Measurements from ENCODE around the gene OR51V1.
"Not testable (repeated sequence)": the region's sequence is repeated elsewhere in the genome, so short reads cannot be mapped to it uniquely, and the experiment has no call there.

The OR51V1 gene, protein sequence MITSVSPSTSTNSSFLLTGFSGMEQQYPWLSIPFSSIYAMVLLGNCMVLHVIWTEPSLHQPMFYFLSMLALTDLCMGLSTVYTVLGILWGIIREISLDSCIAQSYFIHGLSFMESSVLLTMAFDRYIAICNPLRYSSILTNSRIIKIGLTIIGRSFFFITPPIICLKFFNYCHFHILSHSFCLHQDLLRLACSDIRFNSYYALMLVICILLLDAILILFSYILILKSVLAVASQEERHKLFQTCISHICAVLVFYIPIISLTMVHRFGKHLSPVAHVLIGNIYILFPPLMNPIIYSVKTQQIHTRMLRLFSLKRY

DNA sequence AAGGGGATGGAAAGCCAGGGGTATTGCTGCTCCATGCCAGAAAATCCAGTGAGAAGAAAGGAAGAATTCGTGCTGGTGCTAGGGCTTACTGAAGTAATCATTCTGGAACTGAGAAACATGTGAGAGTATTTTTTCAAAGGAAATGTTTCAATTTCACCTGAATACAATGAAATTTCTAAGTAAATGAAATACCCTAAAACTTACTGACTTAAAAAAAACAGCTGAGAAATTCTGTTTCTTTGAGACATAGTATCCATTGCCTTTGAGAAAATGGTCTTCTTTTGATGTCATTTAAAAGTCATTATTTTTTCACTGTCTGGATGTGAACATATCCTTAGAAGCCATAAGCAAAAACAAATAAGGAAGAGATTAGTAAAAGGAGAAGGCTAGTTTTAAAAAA, at the start of gene OR51V1:
OR51V1 (minus strand) TSS at position 101 of the 400 bp plus-strand sequence; CDS start at position 101, 0 bp downstream.
- no peak for DNase-seq

DNA sequence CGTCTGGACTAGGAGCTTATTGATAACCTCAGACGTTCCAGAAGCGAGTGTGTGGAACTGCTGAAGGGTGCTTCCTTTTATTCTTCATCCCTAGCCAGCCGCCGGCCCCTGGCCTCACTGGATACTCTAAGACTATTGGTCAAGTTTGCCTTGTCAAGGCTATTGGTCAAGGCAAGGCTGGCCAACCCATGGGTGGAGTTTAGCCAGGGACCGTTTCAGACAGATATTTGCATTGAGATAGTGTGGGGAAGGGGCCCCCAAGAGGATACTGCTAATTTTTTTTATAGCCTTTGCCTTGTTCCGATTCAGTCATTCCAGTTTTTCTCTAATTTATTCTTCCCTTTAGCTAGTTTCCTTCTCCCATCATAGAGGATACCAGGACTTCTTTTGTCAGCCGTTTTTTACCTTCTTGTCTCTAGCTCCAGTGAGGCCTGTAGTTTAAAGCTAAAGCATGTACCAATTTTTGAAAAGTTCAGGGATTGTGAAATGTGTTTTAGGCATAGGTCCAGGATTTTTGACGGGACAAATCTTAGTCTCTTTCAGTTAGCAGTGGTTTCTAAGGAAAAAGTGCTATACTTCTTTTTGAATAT, 49.4 kb upstream of the OR51V1 start, which contains the start of gene HBG1:
HBG1 (minus strand) TSS at position 51 of the 590 bp plus-strand sequence. CDS start 53 bp downstream, outside the sequence.
- not testable (repeated sequence) for DNase-seq

DNA sequence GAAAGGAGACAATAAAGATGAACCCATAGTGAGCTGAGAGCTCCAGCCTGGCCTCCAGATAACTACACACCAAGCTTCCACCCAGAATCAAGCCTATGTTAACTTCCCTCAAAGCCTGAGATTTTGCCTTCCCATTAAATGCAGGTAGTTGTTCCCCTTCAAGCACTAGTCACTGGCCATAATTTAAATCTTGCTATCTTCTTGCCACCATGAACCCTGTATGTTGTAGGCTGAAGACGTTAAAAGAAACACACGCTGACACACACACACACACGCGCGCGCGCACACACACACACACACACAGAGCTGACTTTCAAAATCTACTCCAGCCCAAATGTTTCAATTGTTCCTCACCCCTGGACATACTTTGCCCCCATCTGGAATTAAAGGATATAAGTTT, 48.0 kb upstream of the OR51V1 start:
- DNase-seq, result not testable (repeated sequence)

DNA sequence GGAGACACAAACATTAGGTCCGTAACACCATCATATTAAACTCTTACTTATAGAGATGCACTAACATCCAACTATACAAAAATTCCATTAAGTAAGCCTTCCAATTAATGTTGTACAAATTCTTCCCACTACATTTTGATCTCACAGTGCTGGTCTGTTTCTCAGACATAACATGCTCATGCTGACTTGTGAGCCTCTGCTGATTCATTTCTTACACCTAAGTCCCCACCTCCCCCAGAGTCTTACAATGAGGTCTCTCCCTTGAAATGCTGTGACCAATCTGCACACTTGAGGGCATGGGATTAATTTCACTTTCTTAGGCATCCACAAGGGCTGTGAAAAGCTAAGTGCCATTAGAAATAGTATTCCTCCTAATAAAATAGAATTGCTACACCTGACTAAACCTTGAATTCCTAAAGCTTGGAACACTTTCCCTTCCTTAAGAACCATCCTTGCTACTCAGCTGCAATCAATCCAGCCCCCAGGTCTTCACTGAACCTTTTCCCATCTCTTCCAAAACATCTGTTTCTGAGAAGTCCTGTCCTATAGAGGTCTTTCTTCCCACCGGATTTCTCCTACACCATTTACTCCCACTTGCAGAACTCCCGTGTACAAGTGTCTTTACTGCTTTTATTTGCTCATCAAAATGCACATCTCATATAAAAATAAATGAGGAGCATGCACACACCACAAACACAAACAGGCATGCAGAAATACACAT, 47.1 kb upstream of the OR51V1 start:
- no peak for DNase-seq

DNA sequence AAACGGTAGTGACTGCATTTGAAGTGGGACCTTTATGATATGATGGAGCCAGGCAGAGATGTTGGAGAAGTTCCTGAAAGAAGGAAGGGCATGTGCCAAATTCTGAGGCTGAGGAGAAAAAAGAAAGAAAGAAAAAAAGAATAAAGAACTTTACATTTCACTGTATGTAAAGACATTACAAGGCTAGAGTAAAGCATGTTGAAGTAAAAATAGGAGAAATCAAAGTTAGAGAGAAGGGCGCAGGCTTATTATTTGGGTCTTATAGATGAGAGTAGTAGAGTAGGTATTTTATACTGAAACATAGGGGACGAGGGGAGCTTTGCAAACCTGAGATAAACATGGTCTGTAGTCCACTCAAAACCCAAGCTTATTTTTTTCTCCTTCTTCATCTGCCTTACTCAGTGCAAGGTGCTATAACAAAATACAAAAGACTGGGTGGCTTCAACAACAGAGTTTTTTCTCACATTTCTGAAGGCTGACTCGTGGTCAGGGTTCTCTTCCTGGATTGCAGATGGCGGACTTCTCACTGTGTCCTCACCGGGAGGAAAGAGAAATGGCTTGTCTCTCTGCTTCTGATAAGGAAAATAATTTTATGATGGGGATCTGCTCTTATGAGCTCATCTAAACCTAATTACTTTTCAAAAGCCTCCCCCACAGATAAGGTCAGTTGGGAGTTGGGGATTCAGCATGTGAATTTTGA, 46.4 kb upstream of the OR51V1 start:
- DNase-seq, result no peak

DNA sequence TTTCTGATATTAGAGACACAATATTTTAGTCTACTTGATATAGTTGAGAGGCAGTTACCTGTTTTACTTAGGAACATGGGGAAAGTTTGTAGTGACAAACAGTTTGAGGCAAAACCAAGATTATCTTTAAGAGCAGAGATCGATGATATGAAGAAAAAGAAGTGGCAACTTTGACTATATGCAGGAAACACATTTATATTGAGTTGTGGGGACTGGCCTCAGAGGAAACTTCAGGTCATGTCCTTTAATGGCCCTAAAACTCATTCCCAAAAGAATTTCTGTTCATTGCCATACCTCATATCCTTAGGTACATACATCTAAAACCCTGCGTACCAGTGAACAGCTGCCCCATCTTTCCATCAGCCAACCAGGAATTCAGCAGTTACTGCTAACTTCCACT, 44.7 kb upstream of the OR51V1 start:
- DNase-seq, result no peak

DNA sequence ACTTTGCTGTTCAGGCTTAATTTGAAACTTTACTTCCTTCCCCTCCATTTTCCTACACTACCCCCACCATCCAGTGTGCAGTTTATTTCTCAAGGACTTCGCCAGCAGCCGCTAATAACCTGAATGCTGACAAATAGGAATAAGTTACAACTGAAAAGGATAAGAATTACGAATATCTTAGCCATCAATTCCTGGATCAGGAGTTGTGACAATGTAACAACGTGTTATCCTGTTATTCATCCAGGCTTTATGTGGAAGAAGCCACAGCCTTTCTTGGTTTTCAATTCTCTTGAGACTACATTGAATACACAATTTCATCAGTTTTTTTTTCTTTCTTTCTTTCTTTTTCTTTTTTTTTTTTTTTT, 43.3 kb upstream of the OR51V1 start:
- DNase-seq, result no peak

DNA sequence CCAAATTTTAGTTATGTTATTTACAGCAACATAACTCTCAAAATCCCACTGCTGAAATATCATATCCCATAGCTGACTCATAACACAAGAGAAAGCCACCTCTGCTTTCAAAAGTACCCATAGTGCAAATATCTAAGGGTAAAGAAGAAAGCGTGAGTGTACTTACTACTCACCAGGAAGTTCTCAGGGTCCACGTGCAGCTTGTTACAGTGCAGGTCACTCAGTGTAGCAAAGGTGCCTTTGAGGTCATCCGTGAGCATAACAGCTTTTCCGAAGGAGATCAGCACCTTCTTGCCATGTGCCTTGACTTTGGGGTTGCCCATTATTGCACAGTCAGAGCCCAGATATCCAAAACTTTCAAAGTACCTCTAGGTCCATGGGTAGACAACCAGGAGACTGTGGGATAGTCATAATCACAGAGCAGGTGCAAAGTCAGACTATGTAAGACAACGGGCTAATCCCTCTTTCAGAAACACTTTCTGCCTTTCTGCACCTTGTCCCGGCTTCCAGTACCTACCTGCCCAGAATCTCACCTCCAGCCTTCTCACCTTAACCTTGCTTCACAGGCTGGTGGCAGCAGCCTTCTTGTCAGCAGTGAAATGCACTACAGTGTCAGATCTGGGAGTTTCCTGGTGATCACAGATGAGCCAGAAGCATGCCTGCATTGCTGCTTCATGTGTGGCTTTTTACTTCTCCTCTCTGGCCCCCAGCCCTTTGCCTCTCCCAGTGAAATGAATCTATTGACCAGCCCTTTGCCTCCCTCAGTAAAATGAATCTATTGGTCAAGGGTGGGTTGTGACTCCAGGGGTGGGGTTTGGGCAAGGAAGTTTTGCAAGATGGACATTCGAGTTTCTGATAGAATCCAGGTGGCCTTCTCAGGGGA, 42.7 kb upstream of the OR51V1 start:
- no peak for DNase-seq

DNA sequence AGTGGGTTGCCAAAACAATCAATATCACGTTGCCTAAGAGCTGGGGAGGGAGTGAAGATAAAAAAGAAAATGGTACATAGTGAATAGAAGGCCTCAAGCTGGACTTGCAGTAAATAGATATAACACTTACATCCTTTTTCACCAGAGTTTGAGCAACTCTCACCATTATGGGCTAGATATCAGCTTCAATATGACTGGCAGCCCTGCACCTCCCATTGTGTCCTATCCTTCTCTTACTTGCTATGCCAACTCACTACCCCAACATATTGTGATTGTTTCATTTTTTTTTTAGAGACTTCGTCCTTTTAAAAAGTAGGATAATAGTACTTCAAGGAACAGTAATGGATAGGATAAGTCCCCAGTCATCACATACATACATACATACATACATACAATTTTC, 41.7 kb upstream of the OR51V1 start:
- no peak for DNase-seq

DNA sequence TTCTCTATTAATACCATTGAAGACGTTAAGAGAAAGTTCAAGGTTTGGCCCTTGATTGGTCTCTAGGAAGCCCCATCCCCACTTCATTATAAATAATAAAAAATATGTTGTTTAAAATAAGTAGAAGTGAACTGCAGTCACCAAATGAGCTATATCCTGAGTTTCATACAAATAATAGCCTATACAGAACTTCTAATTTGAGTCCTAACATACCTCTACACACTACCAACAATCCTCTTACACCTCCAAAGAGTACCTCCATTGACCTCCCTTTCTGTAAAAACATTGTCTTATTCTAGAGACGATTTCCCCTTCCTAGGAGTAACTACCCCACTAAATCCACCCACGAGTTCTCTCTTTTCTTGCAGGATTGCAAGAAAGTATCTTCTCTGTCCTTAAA, 41.0 kb upstream of the OR51V1 start:
- DNase-seq, result no peak

DNA sequence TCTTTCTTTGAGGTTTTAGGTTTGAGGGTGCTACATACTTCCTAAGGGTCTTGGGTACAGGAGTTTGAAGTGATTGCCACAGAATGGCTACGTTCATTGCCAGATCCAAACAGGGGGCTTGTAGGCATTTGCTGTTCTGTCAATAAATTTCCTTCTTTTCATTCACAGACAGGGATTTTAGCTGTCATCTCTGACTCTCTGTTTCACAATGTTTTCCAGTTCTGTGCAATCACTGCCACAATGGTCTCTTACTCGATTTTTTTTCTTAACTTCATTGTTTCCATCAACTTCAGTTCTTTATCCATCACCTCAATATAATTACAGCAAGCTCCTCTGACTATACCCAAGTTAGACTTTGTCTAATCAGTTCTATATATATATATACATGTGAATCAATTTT, 40.0 kb upstream of the OR51V1 start:
- no peak for DNase-seq

DNA sequence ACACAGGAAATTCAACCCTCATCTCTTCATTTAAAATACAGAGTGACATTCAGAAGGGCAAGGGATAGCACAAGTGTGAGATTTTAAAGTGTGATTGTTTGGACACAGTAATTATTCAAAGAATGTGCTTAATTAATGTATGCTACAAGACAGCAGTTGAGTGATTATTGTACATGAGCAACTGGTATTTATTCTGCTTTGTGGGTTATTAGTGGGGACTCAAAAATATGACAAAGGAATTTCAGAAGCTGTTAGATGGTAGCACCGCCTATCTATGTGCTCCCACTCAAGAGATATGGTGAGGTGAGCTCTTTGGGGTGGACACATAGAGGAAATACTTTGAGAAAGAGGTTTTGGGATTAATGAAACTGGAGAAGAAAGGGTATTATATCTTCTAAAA, 39.6 kb upstream of the OR51V1 start:
- no peak for DNase-seq

DNA sequence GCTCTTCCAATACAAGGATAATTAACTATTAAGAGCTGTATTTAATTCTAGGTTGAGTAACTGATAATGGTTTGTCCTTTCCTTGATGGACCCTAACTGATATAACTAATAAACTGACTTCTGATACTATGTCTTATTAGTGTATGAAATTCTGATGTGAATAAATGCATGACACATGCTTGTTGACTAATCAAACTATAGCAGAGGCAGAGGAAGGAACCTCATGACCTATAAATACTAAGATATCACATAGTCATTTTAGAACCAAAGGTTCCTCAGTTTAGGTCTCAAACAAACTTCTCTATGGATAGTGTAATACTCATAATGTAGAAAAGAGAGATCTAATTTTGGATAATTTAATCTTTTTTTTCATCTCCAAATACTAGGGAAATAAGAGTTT, 38.6 kb upstream of the OR51V1 start:
- no peak for DNase-seq

DNA sequence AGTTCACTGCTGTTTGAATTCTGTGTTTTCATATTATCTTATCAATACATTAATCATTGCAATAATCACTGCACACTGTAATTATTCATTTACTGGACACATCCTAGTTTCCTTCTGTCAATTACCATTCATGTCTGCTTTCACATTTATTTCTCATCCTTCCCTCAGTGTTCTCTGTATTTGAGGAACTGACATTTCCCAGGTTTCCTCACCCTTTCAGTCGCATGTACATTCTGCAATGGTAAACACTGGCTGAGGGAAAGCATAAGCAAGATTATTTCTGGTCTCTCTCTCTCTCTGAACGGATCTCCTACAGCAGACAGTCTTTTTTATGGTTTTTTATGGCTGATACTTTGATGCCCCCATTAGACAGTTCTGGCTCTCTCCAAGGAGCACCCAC, 38.0 kb upstream of the OR51V1 start:
- DNase-seq, result no peak

DNA sequence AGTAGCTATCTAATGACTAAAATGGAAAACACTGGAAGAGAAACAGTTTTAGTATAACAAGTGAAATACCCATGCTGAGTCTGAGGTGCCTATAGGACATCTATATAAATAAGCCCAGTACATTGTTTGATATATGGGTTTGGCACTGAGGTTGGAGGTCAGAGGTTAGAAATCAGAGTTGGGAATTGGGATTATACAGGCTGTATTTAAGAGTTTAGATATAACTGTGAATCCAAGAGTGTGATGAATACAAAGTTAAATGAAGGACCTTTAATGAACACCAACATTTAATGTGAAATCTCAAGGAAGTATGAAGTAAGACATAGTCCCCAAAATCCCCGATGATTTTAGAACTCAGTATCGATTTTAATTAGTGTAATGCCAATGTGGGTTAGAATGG, 36.9 kb upstream of the OR51V1 start:
- DNase-seq, result no peak

DNA sequence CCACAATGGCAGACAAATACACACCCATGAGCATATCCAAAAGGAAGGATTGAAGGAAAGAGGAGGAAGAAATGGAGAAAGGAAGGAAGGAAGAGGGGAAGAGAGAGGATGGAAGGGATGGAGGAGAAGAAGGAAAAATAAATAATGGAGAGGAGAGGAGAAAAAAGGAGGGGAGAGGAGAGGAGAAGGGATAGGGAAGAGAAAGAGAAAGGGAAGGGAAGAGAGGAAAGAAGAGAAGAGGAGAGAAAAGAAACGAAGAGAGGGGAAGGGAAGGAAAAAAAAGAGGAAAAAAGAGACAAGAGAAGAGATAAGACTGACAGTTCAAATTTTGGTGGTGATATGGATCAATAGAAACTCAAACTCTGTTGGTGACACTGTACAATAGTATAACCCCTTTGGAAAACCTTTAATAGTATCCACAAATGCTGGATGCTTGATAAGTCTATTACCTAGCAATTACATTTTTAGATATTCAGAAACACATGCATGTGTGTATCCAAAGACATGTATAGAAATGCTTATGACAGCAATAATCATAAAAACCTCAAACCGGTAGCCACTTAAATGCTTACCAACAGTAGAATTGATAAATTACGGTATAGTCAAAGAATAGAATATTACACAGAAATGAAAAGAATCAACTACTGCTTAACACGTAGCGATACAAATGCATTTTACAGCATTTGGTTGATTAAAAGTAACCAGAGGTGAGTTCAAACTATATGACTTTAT, 35.0 kb upstream of the OR51V1 start:
- DNase-seq, result no peak

DNA sequence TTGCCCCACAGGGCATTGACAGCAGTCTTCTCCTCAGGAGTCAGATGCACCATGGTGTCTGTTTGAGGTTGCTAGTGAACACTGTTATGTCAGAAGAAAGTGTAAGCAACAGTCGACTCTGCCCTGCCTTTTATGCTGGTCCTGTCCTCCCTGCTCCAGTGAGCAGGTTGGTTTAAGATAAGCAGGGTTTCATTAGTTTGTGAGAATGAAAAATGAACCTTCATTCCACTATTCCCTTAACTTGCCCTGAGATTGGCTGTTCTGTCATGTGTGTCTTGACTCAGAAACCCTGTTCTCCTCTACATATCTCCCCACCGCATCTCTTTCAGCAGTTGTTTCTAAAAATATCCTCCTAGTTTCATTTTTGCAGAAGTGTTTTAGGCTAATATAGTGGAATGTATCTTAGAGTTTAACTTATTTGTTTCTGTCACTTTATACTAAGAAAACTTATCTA, 33.9 kb upstream of the OR51V1 start, which contains the start of gene HBD:
HBD (minus strand) TSS at position 103 of the 454 bp plus-strand sequence; CDS start at position 53, 50 bp downstream.
- DNase-seq, result no peak

DNA sequence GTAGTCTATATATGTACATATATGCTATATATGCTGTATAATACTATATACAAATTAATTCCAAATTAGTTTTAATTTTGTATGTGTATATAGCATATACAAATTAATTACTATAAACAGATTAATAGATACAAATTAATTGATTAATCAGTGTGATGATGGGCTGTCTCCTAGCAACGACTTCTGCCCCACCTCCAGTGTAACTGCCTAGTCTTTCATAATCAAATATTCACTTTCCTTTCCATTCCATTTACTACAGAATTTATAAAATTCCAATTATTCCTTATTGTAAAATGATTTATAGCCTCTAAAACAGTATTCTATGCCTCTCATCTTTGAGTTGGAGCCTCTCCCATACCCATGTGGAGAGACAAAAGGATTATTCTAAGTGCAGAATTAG, 32.8 kb upstream of the OR51V1 start:
- DNase-seq, result no peak

DNA sequence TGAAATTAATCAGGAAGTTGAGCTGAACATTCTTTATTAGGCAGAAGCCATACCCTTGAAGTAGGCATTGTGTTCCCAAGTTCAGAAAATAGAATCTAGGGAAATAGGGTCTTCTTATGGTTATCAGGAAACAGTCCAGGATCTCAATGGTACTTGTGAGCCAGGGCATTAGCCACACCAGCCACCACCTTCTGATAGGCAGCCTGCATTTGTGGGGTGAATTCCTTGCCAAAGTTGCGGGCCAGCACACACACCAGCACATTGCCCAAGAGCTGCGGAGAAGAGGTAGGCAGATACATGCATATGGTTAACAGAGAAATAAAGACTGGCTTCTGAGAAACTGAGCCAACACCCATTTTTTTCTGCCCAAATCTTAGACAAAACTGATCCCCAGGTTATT, 32.3 kb upstream of the OR51V1 start:
- DNase-seq, result no peak

DNA sequence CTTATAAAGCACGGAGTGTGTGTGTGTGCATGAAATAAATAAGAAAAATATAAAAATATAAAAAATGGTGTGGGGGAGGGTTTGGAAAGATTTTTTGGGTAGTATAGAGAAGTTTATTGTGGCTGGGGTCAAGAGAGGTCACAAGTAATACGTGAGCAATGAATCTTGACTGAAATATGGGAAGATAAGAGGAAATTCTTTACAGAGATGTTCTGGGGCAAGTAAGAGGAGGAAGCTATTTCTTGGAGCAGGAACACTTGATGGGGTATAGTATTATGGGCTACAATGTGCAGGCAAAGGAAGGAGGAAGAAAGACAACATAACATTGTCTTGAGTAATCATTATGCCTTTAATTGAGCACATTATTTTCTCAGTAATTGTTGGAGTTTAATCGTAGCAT, 31.7 kb upstream of the OR51V1 start:
- no peak for DNase-seq

DNA sequence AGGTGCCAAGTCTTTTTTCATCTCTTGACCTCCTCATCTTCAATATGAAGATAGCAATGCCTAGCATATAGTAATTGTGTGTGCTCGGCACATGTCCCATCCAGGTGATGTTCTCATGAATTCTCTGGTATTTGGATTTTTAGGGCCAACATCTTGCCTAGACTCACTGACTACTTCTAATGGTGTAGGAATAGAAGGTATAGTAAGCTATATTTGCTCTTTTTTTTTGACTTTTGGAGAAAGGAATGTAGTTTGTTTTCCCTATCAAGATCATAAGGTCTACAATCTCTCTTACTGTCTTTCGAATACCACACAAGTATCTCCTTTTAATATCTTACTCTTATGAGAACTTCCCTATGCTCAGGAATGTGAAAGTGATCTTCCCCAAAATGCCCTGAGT, 30.6 kb upstream of the OR51V1 start:
- no peak for DNase-seq

DNA sequence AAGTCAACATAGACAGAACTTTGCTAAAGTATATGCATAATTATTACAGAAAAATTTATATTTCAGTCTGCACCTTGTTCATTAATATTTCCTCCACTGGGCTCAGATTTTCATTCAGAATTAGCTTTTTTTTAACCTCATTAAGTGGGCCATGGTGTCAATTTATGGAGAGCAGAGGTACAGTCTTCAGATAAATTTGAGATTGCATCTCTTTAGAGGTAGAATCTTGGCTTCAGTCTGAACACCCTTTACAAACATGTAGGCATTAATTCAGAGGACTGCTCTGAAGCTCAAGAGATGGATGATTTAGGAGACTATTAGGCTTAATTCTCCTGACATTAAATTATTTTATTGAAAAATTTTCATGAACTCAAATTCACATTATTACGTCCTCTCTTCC, 29.8 kb upstream of the OR51V1 start:
- DNase-seq, result no peak

All from T1000 (cell line).